K562 (cell line): Measurements from ENCODE around the gene PAN2. TPM values are rescaled to one million over a fixed set of nuclear protein-coding genes. Genes with fewer than 3 reads are reported as not detected.

ENCODE experiments used
- CHD7 ChIP-seq: fragments of 200-600 bp; sonication (generic); IDR thresholded peaks from one replicate; pipeline ENCODE4 v1.6.1; 2012; ENCODE audit warnings: mild to moderate bottlenecking, low read depth, low read length, inconsistent platforms
- GTF2B ChIP-seq: IDR thresholded peaks from 2 replicates; pipeline ENCODE4 v1.6.1; 2011; ENCODE audit not compliant: insufficient read length; ENCODE audit errors: extremely low read depth
- KLF6 ChIP-seq: fragments of 250-450 bp; sonication (Bioruptor Pico); IDR thresholded peaks from 2 replicates; pipeline ENCODE4 v1.4.0; 2020; ENCODE audit warnings: mild to moderate bottlenecking, moderate library complexity, borderline replicate concordance
- MNT ChIP-seq, 2 experiments: fragments of 450-650 bp; conservative IDR thresholded peaks; 2 replicates each; pipeline ENCODE4 v1.6.1; 2017; ENCODE audit warnings: mild to moderate bottlenecking in 2 of 2, moderate library complexity in 2 of 2
- NCOA1 ChIP-seq: fragments of 450-650 bp; IDR thresholded peaks from 2 replicates; pipeline ENCODE4 v1.6.1; 2016; ENCODE audit warnings: low read depth
- PHB ChIP-seq: fragments of 250-450 bp; sonication (Bioruptor Pico); IDR thresholded peaks from 2 replicates; pipeline ENCODE4 v1.5.0; 2021
- PURB ChIP-seq: sonication (generic); formaldehyde crosslinking; IDR thresholded peaks from 2 replicates; pipeline ENCODE4 v1.9.0; 2021; ENCODE audit warnings: low read depth, mild to moderate bottlenecking, missing genetic modification reagents
- SPI1 ChIP-seq: IDR thresholded peaks from 2 replicates; pipeline ENCODE4 v1.6.1; 2011; ENCODE audit warnings: low read depth, low read length, control low read depth, borderline replicate concordance
- USF1 ChIP-seq: sonication (generic); formaldehyde crosslinking; IDR thresholded peaks from 2 replicates; pipeline ENCODE4 v1.9.0; 2022; ENCODE audit warnings: mild to moderate bottlenecking, missing genetic modification reagents
- ZFPM2 ChIP-seq: fragments of 250-450 bp; sonication (Bioruptor Pico); IDR thresholded peaks from 2 replicates; pipeline ENCODE4 v1.5.1; 2022; ENCODE audit warnings: mild to moderate bottlenecking
- ZKSCAN8 ChIP-seq: fragments of 200-800 bp; sonication (Bioruptor generic); IDR thresholded peaks from 2 replicates; pipeline ENCODE4 v1.6.1; 2016; ENCODE audit warnings: missing genetic modification characterization, missing compliant biosample characterization
- ZNF584 ChIP-seq: fragments of 200-800 bp; sonication (Bioruptor generic); IDR thresholded peaks from 2 replicates; pipeline ENCODE4 v1.6.1; 2016; ENCODE audit warnings: low read depth, mild to moderate bottlenecking, missing genetic modification characterization, missing compliant biosample characterization
- polyA plus RNA-seq, 8 experiments: library from polyadenylated mRNA; depleted of rRNA in 4 of 8; stranded (reverse) in 5 of 8; unstranded in 3 of 8; fragments of >200 nt; fragmentation: Nextera tagmentation in 2 of 8; fragmentation: Illumina TruSeq in 1 of 8; extraction: Ambion mirVana in 2 of 8; extraction: Trizol in 1 of 8; gene quantifications; 2 replicates each; pipeline versions ENCODE4 v1.2.1 to v1.2.3, GENCODE V29; 2011 to 2014; ENCODE audit warnings: inconsistent platforms in 1 of 8, missing spikeins in 1 of 8
- total RNA-seq, 7 experiments: library from RNA; depleted of rRNA in 6 of 7; stranded (reverse); fragments of >200 nt in 6 of 7; fragmentation: Illumina TruSeq in 2 of 7; extraction: Trizol in 2 of 7; gene quantifications; 2 replicates each; pipeline versions ENCODE4 v1.2.1 to v1.2.3, GENCODE V29; 2011 to 2021; ENCODE audit warnings: low replicate concordance in 1 of 7

PAN2 gene
- total and polyA plus RNA-seq, 9 of the 15 experiments (the other 6 are each of a cell fraction or from before 2014, with no cell fraction given) = 15.0 to 66.1 (median 25.9) TPM

- no peak for TF ChIP-seq PHB (CRISPR knock-in tag)
- no peak for TF ChIP-seq CHD7
- TF ChIP-seq SPI1 = no peak
- peak; percentile 59; the same call in 1 of the 2 replicates for TF ChIP-seq ZKSCAN8 (CRISPR knock-in tag)
- TF ChIP-seq KLF6 = no peak
- no peak for TF ChIP-seq PURB (CRISPR knock-in tag)
- no peak for TF ChIP-seq GTF2B
- TF ChIP-seq MNT (conservative IDR thresholded peaks at IDR 0.05) = no peak; a peak in 2 of 4 replicates
- no peak for TF ChIP-seq NCOA1
- peak; percentile 37; the same call in 1 of the 2 replicates for TF ChIP-seq USF1 (CRISPR knock-in tag)
- 0 out of 2 replicates have a peak, but pooled peaks have one; percentile 17 for TF ChIP-seq ZFPM2
- peak; percentile 31; the same call in 1 of the 2 replicates for TF ChIP-seq ZNF584 (CRISPR knock-in tag)
Measured at GRCh38 chr12:56300644-56301464, 32.9 kb downstream of the PAN2 start (continued).
